HG03558 (cell line): ENCODE data around the gene KLHDC7B.

Experiments used
- ATAC-seq: cut with Tn5 transposase; IDR thresholded peaks from one replicate; pipeline ENCODE4 v1.9.1; 2021; ENCODE audit warnings: moderate number of reproducible peaks; ENCODE audit not compliant: unreplicated experiment; ENCODE audit errors: extremely low read depth

KLHDC7B gene

GRCh38 chr22:50545522-50546325 lies at the start of gene KLHDC7B:
Gene KLHDC7B (plus strand): TSS chr22:50545899. CDS start chr22:50546244, 345 bp downstream.
- no peak for ATAC-seq

DNA sequence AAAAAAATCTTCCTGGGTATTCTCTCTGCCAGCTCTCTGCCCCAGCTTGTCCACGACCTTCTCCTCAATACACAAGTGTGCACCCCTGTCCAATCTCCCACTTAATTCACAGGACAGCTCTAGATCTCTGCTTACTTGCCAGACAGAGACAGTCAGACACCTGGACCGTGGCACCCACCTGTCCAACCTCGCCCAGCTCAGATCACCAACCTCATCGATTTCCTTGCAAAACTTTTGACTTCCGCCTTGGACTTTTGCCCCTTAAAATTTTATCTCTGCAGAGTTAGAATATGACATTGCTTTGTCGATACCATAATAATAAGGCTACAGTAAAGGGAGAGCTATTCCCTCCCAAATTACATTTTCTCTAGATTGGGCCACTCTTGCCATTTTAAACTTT lies 48.6 kb upstream of the KLHDC7B start:
- ATAC-seq, result no peak

DNA sequence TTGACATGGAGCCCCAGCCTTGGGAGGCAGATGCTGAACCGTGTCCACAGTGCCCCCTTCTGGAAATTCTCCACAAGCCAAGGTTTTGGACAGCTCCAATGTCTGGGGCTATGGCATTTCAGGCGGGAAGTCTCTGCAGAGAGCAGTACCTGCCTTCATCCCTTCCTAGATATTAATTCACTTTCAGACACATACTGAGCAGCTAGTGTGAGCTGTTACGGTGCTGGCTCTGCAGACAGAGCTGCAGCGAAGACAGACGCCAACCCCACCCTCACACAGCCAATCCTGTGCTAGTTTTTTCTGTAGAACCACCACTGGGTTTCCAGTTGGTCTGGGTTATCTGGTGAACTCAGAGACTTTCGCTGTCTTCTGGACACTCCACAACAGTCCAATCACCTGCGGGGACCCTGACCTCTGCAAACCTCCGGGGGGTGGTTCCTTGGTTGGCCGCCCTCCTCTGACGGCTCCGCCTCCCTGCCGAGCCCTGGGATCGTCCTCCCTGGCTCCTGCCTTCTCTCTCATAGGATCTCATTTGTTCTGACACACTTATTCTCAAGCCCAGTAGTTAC lies 47.3 kb upstream of the KLHDC7B start:
- ATAC-seq, result no peak

DNA sequence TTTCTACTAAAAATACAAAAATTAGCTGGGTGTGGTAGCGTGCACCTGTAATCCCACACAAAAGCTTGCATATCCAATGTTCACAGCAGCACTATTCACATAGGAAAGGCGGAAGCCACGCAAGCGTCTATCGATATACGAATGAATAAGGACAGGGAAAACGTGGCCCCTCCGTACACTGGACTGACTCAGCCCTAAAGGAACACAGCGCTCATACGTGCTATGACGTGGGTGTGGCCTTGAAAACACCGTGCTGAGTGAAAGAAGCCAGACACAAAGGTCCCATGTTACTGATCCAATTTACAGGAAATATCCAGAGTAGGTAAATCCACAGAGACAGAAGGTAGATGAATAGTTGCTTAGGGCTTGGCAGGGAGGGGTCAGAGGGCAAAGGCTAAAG lies 45.2 kb upstream of the KLHDC7B start:
- no peak for ATAC-seq

DNA sequence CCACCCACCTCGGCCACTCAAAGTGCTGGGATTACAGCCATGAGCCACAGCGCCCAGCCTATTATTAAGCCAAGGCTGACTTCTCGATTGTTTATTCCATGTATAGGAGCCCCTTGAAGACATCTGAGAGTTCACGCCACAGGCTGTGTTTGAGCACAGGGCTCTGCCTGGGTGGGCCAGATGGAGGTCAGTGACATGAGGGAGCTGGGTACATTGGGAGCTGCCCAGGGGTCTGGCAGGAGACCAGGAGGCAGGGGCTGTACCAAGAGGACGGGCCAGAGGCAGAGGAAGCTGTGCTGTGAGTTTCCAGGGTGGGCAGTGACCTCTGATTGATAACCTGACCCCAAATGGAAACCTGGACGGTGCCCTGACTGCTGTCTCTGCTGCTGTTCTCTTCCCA lies 43.6 kb upstream of the KLHDC7B start:
- ATAC-seq, result no peak

DNA sequence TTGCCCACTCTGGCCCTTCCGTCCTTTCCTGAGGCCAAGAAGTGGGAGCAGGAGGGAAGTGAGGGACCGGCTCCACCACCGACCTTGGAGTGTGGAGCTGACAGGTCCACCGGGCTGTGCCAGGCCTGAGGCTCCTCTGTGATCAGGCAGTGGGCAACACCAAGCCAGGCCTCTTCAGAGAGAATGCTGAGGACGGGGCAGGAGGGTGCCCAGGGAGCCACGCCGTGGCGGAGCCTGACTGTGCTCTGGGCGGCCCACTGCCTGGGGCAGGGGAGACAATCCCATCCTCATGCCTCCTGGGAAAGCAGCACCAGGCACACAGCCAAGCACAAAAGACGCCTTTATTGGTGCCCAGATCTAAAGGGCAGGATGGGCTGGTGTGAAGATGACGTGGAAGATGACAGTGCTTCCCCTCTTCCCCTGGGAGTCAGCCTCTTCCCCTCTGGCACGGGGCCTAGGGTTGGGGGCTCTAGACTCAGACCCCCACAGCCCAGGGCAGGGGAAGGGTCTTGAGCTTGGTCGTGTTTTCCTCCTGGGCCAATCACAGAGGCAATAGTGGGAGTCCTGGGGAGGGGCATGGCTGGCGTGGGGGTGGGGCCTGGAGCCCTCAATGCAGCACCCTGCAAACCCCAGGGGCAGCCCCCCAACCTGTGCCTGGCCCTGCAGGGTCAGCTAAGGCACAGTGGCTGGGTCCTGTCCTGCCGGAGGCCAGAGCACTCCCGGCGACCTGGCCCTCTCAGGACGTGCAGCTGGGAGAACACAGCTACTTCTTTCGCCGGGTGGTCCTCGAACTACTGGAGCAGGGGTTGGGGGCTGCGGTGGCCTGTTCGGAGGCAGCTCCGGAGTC lies 42.8 kb upstream of the KLHDC7B start:
- no peak for ATAC-seq

GRCh38 chr22:50503475-50504145 lies 42.1 kb upstream of the KLHDC7B start:
- ATAC-seq, result no peak

DNA sequence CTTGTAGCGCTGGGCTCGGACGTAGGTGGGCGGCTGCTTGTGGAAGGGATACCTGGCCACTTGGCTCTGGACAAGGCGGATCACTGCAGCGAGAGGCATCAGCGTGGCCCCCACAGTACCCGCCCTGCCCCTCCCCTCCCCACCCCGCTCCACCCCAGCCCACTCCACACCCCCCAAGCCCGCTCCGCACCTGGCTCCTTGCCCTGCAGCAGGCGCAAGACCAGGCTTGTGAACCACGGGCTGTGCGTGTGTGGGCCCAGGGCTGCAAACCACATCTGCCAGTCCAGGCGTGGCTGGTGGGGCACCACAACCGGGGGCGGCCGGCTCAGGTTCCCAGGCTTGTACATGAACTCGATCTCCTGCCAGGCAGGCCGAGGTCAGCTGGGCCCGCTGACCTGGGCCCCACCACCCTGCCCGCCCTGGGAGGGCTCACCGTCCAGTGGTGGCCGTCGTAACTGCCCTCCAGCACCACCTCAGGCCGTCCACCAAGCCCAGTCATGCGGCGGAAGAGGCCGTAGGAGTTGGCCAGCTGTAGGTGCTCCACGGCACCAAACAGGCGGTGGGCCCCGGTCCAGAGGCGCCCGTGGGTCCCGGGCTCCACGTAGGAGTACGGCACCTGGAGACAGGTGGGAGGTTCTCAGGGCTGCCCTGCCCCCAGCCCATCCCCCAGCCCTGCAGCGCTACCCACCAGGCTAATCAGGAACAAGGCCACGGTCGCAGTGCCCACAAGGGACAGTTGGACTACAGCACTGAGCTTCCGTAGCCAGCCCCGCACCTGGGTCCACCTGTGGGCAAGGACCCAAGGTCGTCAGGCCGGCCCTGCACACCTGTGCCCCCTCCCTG lies 41.1 kb upstream of the KLHDC7B start:
- no peak for ATAC-seq

DNA sequence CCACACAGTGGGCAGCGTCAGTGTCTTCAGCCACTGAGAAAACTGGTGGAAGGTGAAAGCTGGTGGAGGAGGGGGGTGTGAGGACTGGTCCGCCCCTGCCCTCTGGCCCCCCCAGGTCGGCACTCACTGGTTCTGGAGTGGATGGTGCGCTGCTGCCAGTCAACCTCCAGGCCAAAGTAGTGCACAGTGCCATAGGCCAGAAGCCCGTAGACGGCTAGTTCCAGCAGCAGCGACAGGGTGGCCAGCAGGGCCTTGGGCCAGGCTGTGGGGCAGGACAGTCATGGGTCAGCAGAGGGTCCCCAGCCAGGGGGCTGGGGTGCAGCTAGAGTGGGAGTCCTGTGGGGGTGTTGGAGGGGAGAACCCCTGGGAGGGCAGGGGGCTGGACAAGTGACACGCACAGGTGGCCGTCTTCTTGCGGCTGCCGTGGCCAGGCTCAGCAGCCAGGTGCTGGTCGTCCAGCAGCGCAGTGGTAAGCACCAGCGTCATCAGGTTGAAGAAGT lies 40.4 kb upstream of the KLHDC7B start:
- ATAC-seq, result no peak

GRCh38 chr22:50505776-50506610 lies 39.7 kb upstream of the KLHDC7B start:
- ATAC-seq, result no peak

- no peak for ATAC-seq
These were observed 38.9 kb upstream of the KLHDC7B start for GRCh38 chr22:50506611-50507420.

GRCh38 chr22:50507421-50507990 lies 38.2 kb upstream of the KLHDC7B start, which contains the start of gene LMF2:
Gene LMF2 (minus strand): TSS chr22:50507702. CDS start chr22:50507675, 27 bp downstream.
- no peak for ATAC-seq

DNA sequence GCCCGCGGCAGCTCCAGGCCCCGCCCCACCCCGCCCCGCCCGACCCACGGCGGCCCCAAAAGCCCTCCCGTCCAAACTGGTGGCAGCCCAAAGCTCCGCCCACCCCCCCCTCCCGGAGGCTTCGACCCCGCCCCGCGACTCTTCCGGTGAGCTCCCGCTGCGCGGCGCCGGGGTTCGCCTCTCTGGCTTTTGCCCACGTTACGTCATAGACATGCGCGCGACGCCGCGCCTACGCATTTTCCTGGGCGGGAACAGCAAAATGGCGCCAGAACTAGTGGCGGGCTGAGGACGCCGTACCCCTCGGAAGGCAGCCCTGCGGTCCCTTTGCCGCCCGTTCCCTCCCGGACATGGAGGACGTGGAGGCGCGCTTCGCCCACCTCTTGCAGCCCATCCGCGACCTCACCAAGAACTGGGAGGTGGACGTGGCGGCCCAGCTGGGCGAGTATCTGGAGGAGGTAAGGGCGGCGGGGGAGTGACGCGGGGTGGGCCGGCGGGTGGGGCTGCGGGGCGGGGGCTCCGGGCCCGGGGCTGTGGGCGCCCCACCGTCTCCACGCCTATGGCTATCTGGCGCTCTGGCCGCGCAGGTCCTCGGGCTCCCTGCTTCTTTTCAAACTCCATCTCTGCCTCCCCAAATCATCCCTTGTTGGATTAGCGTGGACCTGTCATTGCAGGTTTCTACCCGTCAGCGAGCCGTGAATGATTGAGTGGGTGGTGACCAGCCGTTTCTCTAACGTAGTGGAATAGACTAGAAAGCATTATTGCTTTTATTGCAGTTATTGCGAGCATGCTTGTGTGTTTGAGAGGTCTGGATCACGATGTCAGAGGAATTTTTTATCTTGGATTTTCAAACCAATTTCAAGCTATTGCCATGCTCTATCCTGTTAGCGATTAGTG lies 37.5 kb upstream of the KLHDC7B start, which contains the start of gene NCAPH2:
Gene NCAPH2, plus strand, starts transcription at position 234 of the 894 bp plus-strand sequence. Its CDS starts 114 bp downstream, at position 348.
- peak; percentile 38 for ATAC-seq

DNA sequence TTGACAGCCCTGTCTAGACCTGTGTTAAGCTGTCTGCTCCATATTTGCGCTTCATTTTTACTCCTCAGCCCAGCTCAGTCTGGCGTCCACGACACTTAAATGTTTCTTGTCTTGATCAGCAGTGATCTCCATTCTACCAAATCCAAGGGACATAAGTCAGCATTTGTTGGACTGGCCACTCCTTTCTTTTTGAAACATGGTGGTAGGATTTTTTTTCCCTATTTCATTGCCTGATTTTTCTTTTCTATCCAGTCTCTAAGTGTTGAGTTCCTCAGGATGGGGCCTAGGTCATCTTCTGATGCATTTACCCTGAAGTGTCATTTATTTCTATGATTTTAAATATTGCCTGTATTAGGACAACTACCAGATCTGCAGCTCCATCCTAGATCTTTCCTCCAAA lies 36.8 kb upstream of the KLHDC7B start:
- ATAC-seq, result no peak

- ATAC-seq, result no peak
These were observed 32.5 kb upstream of the KLHDC7B start for GRCh38 chr22:50513175-50513574.

GRCh38 chr22:50516068-50516467 lies 29.6 kb upstream of the KLHDC7B start:
- ATAC-seq, result no peak
